NCI-H510A (cell line): ENCODE measurements around the gene CAPZA2.

Experiments
- DNase-seq: peaks from one replicate; lab custom pipeline; 2025; lab: John Stamatoyannopoulos, UW

Gene CAPZA2

GRCh38 chr7:116862951-116863670 is 724 bp downstream of the CAPZA2 start:
- peak; percentile 41 for DNase-seq

- no peak for DNase-seq
These were observed 1.6 kb downstream of the CAPZA2 start for GRCh38 chr7:116863936-116864500.

GRCh38 chr7:116871061-116871700 is 8.8 kb downstream of the CAPZA2 start:
- DNase-seq, result no peak

- DNase-seq, result no peak
These were observed 9.6 kb downstream of the CAPZA2 start for GRCh38 chr7:116872026-116872425.

- no peak for DNase-seq
These were observed 11.2 kb downstream of the CAPZA2 start for GRCh38 chr7:116873619-116874018.

- DNase-seq, result no peak
These were observed 14.5 kb downstream of the CAPZA2 start for GRCh38 chr7:116876664-116877442.

- no peak for DNase-seq
These were observed 15.2 kb downstream of the CAPZA2 start for GRCh38 chr7:116877443-116878217.

- DNase-seq, result no peak
These were observed 22.3 kb downstream of the CAPZA2 start for GRCh38 chr7:116884691-116885090.

GRCh38 chr7:116885724-116886123 is 23.3 kb downstream of the CAPZA2 start:
- no peak for DNase-seq

GRCh38 chr7:116886543-116887156 is 24.3 kb downstream of the CAPZA2 start:
- no peak for DNase-seq

GRCh38 chr7:116888895-116889294 is 26.5 kb downstream of the CAPZA2 start:
- no peak for DNase-seq

GRCh38 chr7:116895849-116896248 is 33.5 kb downstream of the CAPZA2 start:
- DNase-seq, result no peak

- no peak for DNase-seq
These were observed 35.3 kb downstream of the CAPZA2 start for GRCh38 chr7:116897661-116898060.

GRCh38 chr7:116899308-116899707 is 36.9 kb downstream of the CAPZA2 start:
- no peak for DNase-seq

- no peak for DNase-seq
These were observed 38.8 kb downstream of the CAPZA2 start for GRCh38 chr7:116901143-116901542.

- DNase-seq, result no peak
These were observed 40.5 kb downstream of the CAPZA2 start for GRCh38 chr7:116902867-116903266.

- no peak for DNase-seq
These were observed 44.0 kb downstream of the CAPZA2 start for GRCh38 chr7:116906391-116906790.

GRCh38 chr7:116910383-116910782 is 48.0 kb downstream of the CAPZA2 start:
- no peak for DNase-seq

- DNase-seq, result no peak
These were observed 49.4 kb downstream of the CAPZA2 start for GRCh38 chr7:116911801-116912200.

- no peak for DNase-seq
These were observed 50.0 kb downstream of the CAPZA2 start for GRCh38 chr7:116912269-116912909.

GRCh38 chr7:116918704-116919103 is 56.3 kb downstream of the CAPZA2 start:
- no peak for DNase-seq
